Embryonic facial prominence (tissue), 1 donor: Measurements from ENCODE around the gene KCTD5.
A peak's percentile ranks its signal among the peaks of the same experiment; 100 is the strongest.
"Not testable (repeated sequence)": the region's sequence is repeated elsewhere in the genome, so short reads cannot be mapped to it uniquely, and the experiment has no call there.

Experiments
- DNase-seq: peaks from one replicate; pipeline ENCODE4 v3.0.0-alpha.2; 2016; ENCODE audit errors: extremely low spot score

Gene KCTD5

GRCh38 chr16:2671741-2672140, 10.6 kb upstream of the KCTD5 start:
- DNase-seq: no peak

GRCh38 chr16:2673066-2673999, 9.0 kb upstream of the KCTD5 start:
- peak; percentile 72 for DNase-seq

- DNase-seq: no peak
Measured at GRCh38 chr16:2675021-2675420, 7.3 kb upstream of the KCTD5 start.

- DNase-seq: no peak
Measured at GRCh38 chr16:2675714-2676113, 6.6 kb upstream of the KCTD5 start.

GRCh38 chr16:2676937-2677336, 5.4 kb upstream of the KCTD5 start:
- not testable (repeated sequence) for DNase-seq

GRCh38 chr16:2678206-2678965, 3.9 kb upstream of the KCTD5 start:
- DNase-seq: not testable (repeated sequence)

GRCh38 chr16:2679902-2680301, 2.4 kb upstream of the KCTD5 start:
- DNase-seq: not testable (repeated sequence)

GRCh38 chr16:2680360-2680759, 2.0 kb upstream of the KCTD5 start:
- DNase-seq: not testable (repeated sequence)

GRCh38 chr16:2683041-2683440, 718 bp downstream of the KCTD5 start:
- DNase-seq: not testable (repeated sequence)

GRCh38 chr16:2686075-2686474, 3.8 kb downstream of the KCTD5 start:
- DNase-seq: not testable (repeated sequence)

GRCh38 chr16:2686912-2687507, 4.7 kb downstream of the KCTD5 start:
- DNase-seq: no peak

GRCh38 chr16:2687531-2688308, 5.4 kb downstream of the KCTD5 start:
- DNase-seq: no peak

- DNase-seq: not testable (repeated sequence)
Measured at GRCh38 chr16:2689422-2689821, 7.1 kb downstream of the KCTD5 start.

- no peak for DNase-seq
Measured at GRCh38 chr16:2689968-2690801, 7.9 kb downstream of the KCTD5 start.

- no peak for DNase-seq
Measured at GRCh38 chr16:2690852-2691251, 8.5 kb downstream of the KCTD5 start.

GRCh38 chr16:2691491-2692248, 9.3 kb downstream of the KCTD5 start:
- no peak for DNase-seq

- no peak for DNase-seq
Measured at GRCh38 chr16:2692251-2692947, 10.1 kb downstream of the KCTD5 start.

GRCh38 chr16:2692948-2693651, 10.8 kb downstream of the KCTD5 start:
- DNase-seq: no peak
